Neural progenitor cell (in vitro differentiated cells): ENCODE results near the gene TMEM243. TPM values are rescaled to one million over a fixed set of nuclear protein-coding genes. Genes with fewer than 3 reads are reported as not detected.

Source experiments
- DNase-seq: peaks from one replicate; pipeline ENCODE4 v3.0.0-alpha.2; 2016; ENCODE audit warnings: low spot score
- H2AFZ ChIP-seq: fragments of 200-600 bp; sonication (generic); replicated peaks from 2 replicates; pipeline ENCODE4 v1.6.1; 2016; ENCODE audit warnings: antibody characterized with exemption
- H3F3A ChIP-seq: fragments of 200-600 bp; sonication (generic); 2 replicates; pipeline ENCODE4 v1.6.1; 2016; ENCODE audit warnings: antibody characterized with exemption, low read depth
- H3K27ac ChIP-seq: fragments of 200-600 bp; sonication (generic); 2 replicates; pipeline ENCODE4 v1.5.1; 2016; ENCODE audit warnings: mild to moderate bottlenecking
- H3K27me3 ChIP-seq: fragments of 200-600 bp; sonication (generic); 2 replicates; pipeline ENCODE4 v1.6.1; 2016; ENCODE audit warnings: mild to moderate bottlenecking, moderate library complexity
- H3K36me3 ChIP-seq: fragments of 200-600 bp; sonication (generic); 2 replicates; pipeline ENCODE4 v1.5.1; 2016
- H3K4me1 ChIP-seq: fragments of 200-600 bp; sonication (generic); 2 replicates; pipeline ENCODE4 v1.6.1; 2016; ENCODE audit warnings: mixed run types
- H3K4me2 ChIP-seq: fragments of 200-600 bp; sonication (generic); 2 replicates; pipeline ENCODE4 v1.6.1; 2016
- H3K4me3 ChIP-seq: fragments of 200-600 bp; sonication (generic); 2 replicates; pipeline ENCODE4 v1.5.1; 2016
- H3K79me2 ChIP-seq: fragments of 200-600 bp; sonication (generic); 2 replicates; pipeline ENCODE4 v1.6.1; 2016; ENCODE audit warnings: low read depth
- H3K9ac ChIP-seq: fragments of 200-600 bp; sonication (generic); 2 replicates; pipeline ENCODE4 v1.6.1; 2016
- H3K9me3 ChIP-seq: fragments of 200-600 bp; sonication (generic); 2 replicates; pipeline ENCODE4 v1.5.1; 2016; ENCODE audit warnings: low read depth
- H4K20me1 ChIP-seq: fragments of 200-600 bp; sonication (generic); 2 replicates; pipeline ENCODE4 v1.6.1; 2016; ENCODE audit warnings: low read depth
- H3K27ac Mint-ChIP-seq: 3 replicates; pipeline ENCODE4 v1.8.0; 2021; ENCODE audit warnings: mixed read lengths
- H3K27me3 Mint-ChIP-seq: 2 replicates; pipeline ENCODE4 v1.8.0; 2022; ENCODE audit warnings: low read depth, mild to moderate bottlenecking, inconsistent platforms, moderate library complexity, mixed read lengths; ENCODE audit not compliant: insufficient read depth
- H3K36me3 Mint-ChIP-seq: 3 replicates; pipeline ENCODE4 v1.8.0; 2021; ENCODE audit warnings: mixed read lengths
- H3K4me1 Mint-ChIP-seq: 3 replicates; pipeline ENCODE4 v1.8.0; 2021; ENCODE audit warnings: mixed read lengths
- H3K4me3 Mint-ChIP-seq: 3 replicates; pipeline ENCODE4 v1.8.0; 2021; ENCODE audit warnings: mild to moderate bottlenecking, moderate library complexity, mixed read lengths
- H3K9me3 Mint-ChIP-seq: 3 replicates; pipeline ENCODE4 v1.8.0; 2020; ENCODE audit warnings: mixed read lengths
- EZH2 ChIP-seq: fragments of 200-600 bp; sonication (generic); IDR thresholded peaks from 2 replicates; pipeline ENCODE4 v1.6.1; 2017; ENCODE audit warnings: antibody characterized with exemption, mild to moderate bottlenecking, moderate library complexity
- EZH2phosphoT487 ChIP-seq: fragments of 200-600 bp; sonication (generic); IDR thresholded peaks from 2 replicates; pipeline ENCODE4 v1.6.1; 2017; ENCODE audit warnings: antibody characterized with exemption
- total RNA-seq: library from RNA; depleted of rRNA; stranded (reverse); fragments of >200 nt; gene quantifications from 2 replicates; pipeline ENCODE4 v1.2.3, GENCODE V29; 2015; ENCODE audit warnings: low replicate concordance
- TF ChIP-seq, protein P1 (sequence below): fragments of 200-600 bp; sonication (generic); IDR thresholded peaks from 2 replicates; pipeline ENCODE4 v1.5.1; 2017; ENCODE audit warnings: antibody characterized with exemption, mild to moderate bottlenecking

TMEM243 gene
- total RNA-seq, 1 donor from 2014 or later: 30.6 TPM

DNA sequence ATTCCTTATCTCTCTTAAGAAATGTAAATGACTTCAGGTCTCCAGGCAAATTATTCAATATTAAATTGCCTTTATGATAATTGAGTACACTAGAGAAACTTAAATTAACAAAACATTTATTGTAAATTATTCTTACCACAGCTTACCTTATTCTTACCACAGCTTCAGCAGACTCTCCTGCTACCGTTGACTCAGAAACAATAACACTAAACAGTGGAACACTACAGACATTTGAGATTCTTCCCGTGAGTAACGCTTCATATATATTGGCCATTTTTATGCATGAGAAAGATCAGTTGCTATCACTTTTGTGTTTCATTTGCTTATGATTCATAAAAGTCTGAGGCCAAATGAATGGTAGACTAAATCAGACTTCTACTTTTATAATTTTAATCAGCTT lies 28.7 kb downstream of the TMEM243 start:
- Histone ChIP-seq H3K9ac (no peak overlapping the region), H3F3A (peaks cover 27% of the 10 kb centered on the region), H4K20me1 (peaks cover 11% of the 10 kb centered on the region), H3K4me3 (no peak overlapping the region), H3K27ac (no peak overlapping the region), H3K27me3 (no peaks in the 10 kb centered on the region), H3K79me2 (no peaks in the 10 kb centered on the region), H3K4me1 (no peaks in the 10 kb centered on the region), H3K9me3 (no peaks in the 10 kb centered on the region), H3K4me2 (no peak overlapping the region), H3K36me3 (peaks cover 53% of the 10 kb centered on the region), H2AFZ (no peak overlapping the region)
- H3K36me3 Mint-ChIP-seq: peaks cover 50% of the 10 kb centered on the region
- peaks cover 2% of the 10 kb centered on the region for H3K4me1 Mint-ChIP-seq
- TF ChIP-seq, protein P1, sequence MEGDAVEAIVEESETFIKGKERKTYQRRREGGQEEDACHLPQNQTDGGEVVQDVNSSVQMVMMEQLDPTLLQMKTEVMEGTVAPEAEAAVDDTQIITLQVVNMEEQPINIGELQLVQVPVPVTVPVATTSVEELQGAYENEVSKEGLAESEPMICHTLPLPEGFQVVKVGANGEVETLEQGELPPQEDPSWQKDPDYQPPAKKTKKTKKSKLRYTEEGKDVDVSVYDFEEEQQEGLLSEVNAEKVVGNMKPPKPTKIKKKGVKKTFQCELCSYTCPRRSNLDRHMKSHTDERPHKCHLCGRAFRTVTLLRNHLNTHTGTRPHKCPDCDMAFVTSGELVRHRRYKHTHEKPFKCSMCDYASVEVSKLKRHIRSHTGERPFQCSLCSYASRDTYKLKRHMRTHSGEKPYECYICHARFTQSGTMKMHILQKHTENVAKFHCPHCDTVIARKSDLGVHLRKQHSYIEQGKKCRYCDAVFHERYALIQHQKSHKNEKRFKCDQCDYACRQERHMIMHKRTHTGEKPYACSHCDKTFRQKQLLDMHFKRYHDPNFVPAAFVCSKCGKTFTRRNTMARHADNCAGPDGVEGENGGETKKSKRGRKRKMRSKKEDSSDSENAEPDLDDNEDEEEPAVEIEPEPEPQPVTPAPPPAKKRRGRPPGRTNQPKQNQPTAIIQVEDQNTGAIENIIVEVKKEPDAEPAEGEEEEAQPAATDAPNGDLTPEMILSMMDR: no peak
- TF ChIP-seq EZH2: no peak
- no peak for DNase-seq
- H3K4me3 Mint-ChIP-seq: no peak overlapping the region
- H3K9me3 Mint-ChIP-seq: no peaks in the 10 kb centered on the region
- no peaks in the 10 kb centered on the region for H3K27me3 Mint-ChIP-seq
- H3K27ac Mint-ChIP-seq: no peak overlapping the region

DNA sequence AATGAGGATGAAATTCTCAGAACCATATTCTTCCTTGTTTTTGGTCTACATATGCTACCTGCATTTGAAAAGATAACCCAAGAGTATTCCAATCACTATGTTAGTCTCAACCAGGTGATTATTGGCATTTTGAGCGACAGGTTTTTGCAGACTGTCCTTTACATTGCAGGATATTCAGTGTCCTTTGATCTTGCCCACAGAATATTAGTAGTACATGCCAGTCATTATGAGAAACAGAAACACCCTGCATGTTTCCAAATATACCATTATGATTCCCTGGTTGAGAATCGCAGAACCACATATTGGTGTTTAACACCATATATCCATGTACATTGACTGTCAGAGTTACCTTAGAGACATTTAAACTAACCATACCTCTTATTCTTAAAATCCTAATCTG lies 30.6 kb downstream of the TMEM243 start:
- Histone ChIP-seq H4K20me1 (peaks cover 16% of the 10 kb centered on the region), H3F3A (peaks cover 20% of the 10 kb centered on the region), H3K9me3 (no peaks in the 10 kb centered on the region), H3K9ac (no peak overlapping the region), H3K4me2 (no peak overlapping the region), H3K79me2 (no peaks in the 10 kb centered on the region), H2AFZ (no peak overlapping the region), H3K36me3 (peaks cover 48% of the 10 kb centered on the region), H3K4me1 (no peaks in the 10 kb centered on the region), H3K27me3 (no peaks in the 10 kb centered on the region), H3K4me3 (no peak overlapping the region), H3K27ac (no peak overlapping the region)
- TF ChIP-seq EZH2phosphoT487: no peak
- TF ChIP-seq, protein P1: no peak
- TF ChIP-seq EZH2: no peak
- H3K36me3 Mint-ChIP-seq: peaks cover 53% of the 10 kb centered on the region
- no peak overlapping the region for H3K27ac Mint-ChIP-seq
- no peak overlapping the region for H3K4me3 Mint-ChIP-seq
- H3K4me1 Mint-ChIP-seq: peaks cover 2% of the 10 kb centered on the region
- H3K27me3 Mint-ChIP-seq: no peaks in the 10 kb centered on the region
- no peak for DNase-seq
- no peaks in the 10 kb centered on the region for H3K9me3 Mint-ChIP-seq

DNA sequence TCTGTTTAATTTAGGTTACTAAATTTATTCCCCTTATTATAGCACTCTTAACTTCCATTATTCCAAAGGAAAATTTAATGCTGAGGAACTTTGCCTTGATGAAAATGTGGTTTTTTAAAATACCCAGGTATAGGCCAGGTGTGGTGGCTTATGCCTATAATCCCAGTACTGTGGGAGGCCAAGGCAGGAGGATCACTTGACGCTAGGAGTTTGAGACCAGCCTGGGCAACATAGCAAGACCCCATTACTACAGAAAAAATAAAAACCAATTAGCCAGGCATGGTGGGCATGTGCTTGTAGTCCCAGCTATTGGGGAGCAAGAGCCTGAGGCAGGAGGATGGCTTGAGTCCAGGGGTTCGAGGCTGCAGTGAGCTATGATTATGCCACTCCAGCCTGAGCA lies 32.4 kb downstream of the TMEM243 start:
- Histone ChIP-seq H3K79me2 (no peaks in the 10 kb centered on the region), H2AFZ (no peak overlapping the region), H3K27me3 (no peaks in the 10 kb centered on the region), H3K4me1 (no peaks in the 10 kb centered on the region), H3K4me3 (no peak overlapping the region), H3K27ac (no peak overlapping the region), H3K9ac (no peak overlapping the region), H3K36me3 (peaks cover 63% of the 10 kb centered on the region), H3K4me2 (no peak overlapping the region), H3K9me3 (no peaks in the 10 kb centered on the region), H3F3A (peaks cover 27% of the 10 kb centered on the region), H4K20me1 (peaks cover 16% of the 10 kb centered on the region)
- TF ChIP-seq EZH2 (no peak), EZH2phosphoT487 (no peak)
- TF ChIP-seq, protein P1: no peak
- no peaks in the 10 kb centered on the region for H3K9me3 Mint-ChIP-seq
- H3K36me3 Mint-ChIP-seq: peaks cover 51% of the 10 kb centered on the region
- no peak overlapping the region for H3K4me3 Mint-ChIP-seq
- peaks cover 2% of the 10 kb centered on the region for H3K4me1 Mint-ChIP-seq
- no peak overlapping the region for H3K27ac Mint-ChIP-seq
- H3K27me3 Mint-ChIP-seq: no peaks in the 10 kb centered on the region
- DNase-seq: no peak

DNA sequence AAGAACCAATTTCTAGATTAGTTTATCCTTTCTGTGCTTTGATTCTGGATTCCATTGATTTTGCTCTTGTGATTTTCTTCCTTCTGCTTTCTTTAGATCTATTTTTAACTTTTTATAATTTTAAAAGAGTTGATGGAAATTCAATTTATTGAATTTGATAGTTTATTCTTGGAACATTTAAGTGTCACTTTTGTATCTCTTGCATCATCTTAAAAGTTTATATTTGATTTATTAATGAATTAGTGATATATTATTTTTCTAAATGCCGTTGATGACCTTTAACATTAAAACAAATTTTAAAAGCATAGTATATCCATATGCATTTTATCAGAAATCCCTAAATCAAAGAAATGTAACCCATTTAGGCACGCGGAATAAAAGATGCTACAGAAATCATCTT lies 40.4 kb downstream of the TMEM243 start:
- Histone ChIP-seq H3K4me3 (no peak overlapping the region), H2AFZ (no peak overlapping the region), H3K4me1 (no peaks in the 10 kb centered on the region), H3K9me3 (no peaks in the 10 kb centered on the region), H4K20me1 (peaks cover 28% of the 10 kb centered on the region), H3K4me2 (no peak overlapping the region), H3K36me3 (peaks cover 62% of the 10 kb centered on the region), H3K9ac (no peak overlapping the region), H3F3A (peaks cover 32% of the 10 kb centered on the region), H3K27ac (no peak overlapping the region), H3K79me2 (peaks cover 69% of the 10 kb centered on the region), H3K27me3 (no peaks in the 10 kb centered on the region)
- no peak for DNase-seq
- Mint-ChIP-seq H3K9me3 (no peaks in the 10 kb centered on the region), H3K36me3 (peaks cover 45% of the 10 kb centered on the region), H3K27me3 (no peaks in the 10 kb centered on the region), H3K27ac (no peak overlapping the region), H3K4me1 (no peaks in the 10 kb centered on the region), H3K4me3 (no peak overlapping the region)
- TF ChIP-seq, protein P1: no peak
